T-helper 17 cell (primary cell): ENCODE measurements around the gene KLHL10. TPM values are rescaled to one million over a fixed set of nuclear protein-coding genes. Genes with fewer than 3 reads are reported as not detected.
"Not testable (repeated sequence)": the region's sequence is repeated elsewhere in the genome, so short reads cannot be mapped to it uniquely, and the experiment has no call there.

Experiments used
- ATAC-seq: fragments of 150-1000 bp; cut with Tn5 transposase; 2 replicates; pipeline ENCODE4 v1.10.0; 2021; ENCODE audit warnings: mild to moderate bottlenecking, moderate library complexity
- DNase-seq, 3 donors: peaks; one replicate each; pipeline versions ENCODE4 v3.0.0 to v3.0.0-alpha.2; 2020 to 2021
- H3K9me3 ChIP-seq: one replicate; pipeline ENCODE4 v1.7.0; 2013; ENCODE audit warnings: low read length, mild to moderate bottlenecking; ENCODE audit not compliant: control insufficient read depth, poor library complexity, severe bottlenecking
- H3K27ac Mint-ChIP-seq: one replicate; pipeline ENCODE4 v1.8.0; 2022; ENCODE audit warnings: mild to moderate bottlenecking, moderate library complexity, mixed read lengths
- H3K27me3 Mint-ChIP-seq: one replicate; pipeline ENCODE4 v1.8.0; 2022; ENCODE audit warnings: mixed read lengths
- H3K36me3 Mint-ChIP-seq: one replicate; pipeline ENCODE4 v1.8.0; 2022; ENCODE audit warnings: low read depth, mixed read lengths
- H3K4me1 Mint-ChIP-seq: one replicate; pipeline ENCODE4 v1.8.0; 2022; ENCODE audit warnings: mild to moderate bottlenecking, mixed read lengths
- H3K4me3 Mint-ChIP-seq: one replicate; pipeline ENCODE4 v1.8.0; 2022; ENCODE audit warnings: mild to moderate bottlenecking, moderate library complexity, mixed read lengths
- total RNA-seq, 4 donors: library from RNA in 2 of 4; stranded (reverse) in 2 of 4; gene quantifications; one replicate each; pipeline ENCODE4 v1.2.3 and lab custom pipeline; 2022 to 2026

KLHL10 gene
- total RNA-seq, 2 donors from 2014 or later, result not detected

DNA sequence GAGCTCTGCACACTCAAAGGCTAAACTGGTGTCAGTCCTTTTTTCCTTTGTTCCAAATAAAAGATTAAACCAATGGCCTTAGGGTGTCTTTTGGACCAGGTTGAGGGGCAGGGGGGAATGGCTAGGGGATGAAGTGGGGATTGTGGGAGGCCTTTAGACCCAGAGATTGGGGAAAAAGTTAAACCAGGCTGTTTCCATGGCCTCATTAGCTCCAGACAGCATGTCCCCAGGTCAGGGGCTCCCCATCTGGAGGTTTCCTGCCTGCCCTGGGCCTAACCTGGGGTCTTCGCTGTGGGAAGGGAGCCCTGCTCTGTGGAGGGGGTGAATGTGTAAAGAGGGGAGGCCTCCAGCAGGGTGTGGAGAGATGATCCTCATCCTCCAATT, 14.5 kb upstream of the KLHL10 start:
- Mint-ChIP-seq H3K36me3 (no peaks in the 10 kb centered on the region), H3K4me3 (no peak overlapping the region), H3K27me3 (no peaks in the 10 kb centered on the region), H3K27ac (no peak overlapping the region), H3K4me1 (peaks cover 3% of the 10 kb centered on the region)
- ATAC-seq (no peak), DNase-seq (no peak)
- H3K9me3 ChIP-seq, result no peaks in the 10 kb centered on the region

DNA sequence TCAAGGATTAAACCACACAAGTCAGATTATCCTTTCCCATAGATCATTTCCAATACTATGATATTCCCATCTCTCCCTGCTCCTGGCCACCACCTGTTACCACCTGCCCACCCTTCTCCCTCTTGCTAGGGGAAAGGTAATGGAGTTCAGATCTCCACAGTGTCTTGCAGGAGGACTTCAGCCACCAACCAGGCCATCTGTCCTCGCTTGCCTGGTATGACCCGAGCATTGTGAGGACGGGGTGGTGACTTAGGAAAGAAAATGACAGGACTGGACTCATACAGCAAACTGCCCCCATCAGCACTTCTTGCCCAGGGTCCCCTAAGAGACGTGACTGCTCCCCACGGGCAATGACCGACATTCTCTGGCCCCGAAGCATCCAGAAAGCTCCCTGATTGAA, 14.0 kb upstream of the KLHL10 start:
- Mint-ChIP-seq H3K36me3 (no peaks in the 10 kb centered on the region), H3K4me3 (no peak overlapping the region), H3K27me3 (no peaks in the 10 kb centered on the region), H3K4me1 (peaks cover 3% of the 10 kb centered on the region), H3K27ac (no peak overlapping the region)
- ATAC-seq (no peak), DNase-seq (no peak)
- H3K9me3 ChIP-seq, result no peaks in the 10 kb centered on the region

GRCh38 chr17:41824086-41824485, 13.5 kb upstream of the KLHL10 start:
- DNase-seq, result no peak
- Mint-ChIP-seq H3K4me1 (peaks cover 3% of the 10 kb centered on the region), H3K36me3 (no peaks in the 10 kb centered on the region), H3K27me3 (no peaks in the 10 kb centered on the region), H3K4me3 (no peak overlapping the region), H3K27ac (no peak overlapping the region)
- no peaks in the 10 kb centered on the region for H3K9me3 ChIP-seq
- no peak for ATAC-seq

DNA sequence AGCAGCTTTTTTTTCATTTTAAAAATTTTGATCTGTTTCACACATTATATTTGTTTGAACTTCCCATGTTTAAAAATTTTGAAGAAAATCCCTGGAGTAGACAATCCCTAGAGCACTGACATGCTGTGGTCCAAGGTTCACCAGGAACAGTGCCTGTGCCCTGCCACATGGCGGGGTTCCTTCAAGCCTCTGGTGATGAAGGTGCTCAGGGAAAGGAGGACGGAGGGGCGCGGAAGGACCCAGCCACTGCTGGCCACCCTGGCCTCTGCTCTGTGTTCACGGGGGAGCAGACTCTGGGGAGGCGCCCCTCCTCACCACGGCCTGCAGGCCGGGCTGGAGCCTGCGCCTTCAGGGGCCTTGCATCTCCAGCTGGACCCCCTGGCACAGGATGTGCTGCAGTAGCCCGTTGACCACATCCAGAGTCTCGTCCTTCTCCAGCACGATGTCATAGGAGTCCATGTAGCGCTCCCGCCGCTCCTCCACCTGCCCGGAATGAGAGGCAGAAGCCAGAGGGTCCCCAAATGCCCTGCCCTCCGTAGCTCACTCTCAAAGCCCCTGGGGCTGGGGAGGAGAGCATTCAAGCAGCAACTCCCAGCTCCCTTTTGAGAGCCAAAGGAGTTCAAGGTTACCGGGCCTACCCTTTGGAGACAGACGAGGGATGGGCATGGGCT, 12.3 kb upstream of the KLHL10 start:
- Mint-ChIP-seq H3K27ac (no peak overlapping the region), H3K4me1 (peaks cover 3% of the 10 kb centered on the region), H3K4me3 (no peak overlapping the region), H3K36me3 (peaks cover 2% of the 10 kb centered on the region), H3K27me3 (no peaks in the 10 kb centered on the region)
- ATAC-seq (no peak), DNase-seq (no peak)
- no peaks in the 10 kb centered on the region for H3K9me3 ChIP-seq

DNA sequence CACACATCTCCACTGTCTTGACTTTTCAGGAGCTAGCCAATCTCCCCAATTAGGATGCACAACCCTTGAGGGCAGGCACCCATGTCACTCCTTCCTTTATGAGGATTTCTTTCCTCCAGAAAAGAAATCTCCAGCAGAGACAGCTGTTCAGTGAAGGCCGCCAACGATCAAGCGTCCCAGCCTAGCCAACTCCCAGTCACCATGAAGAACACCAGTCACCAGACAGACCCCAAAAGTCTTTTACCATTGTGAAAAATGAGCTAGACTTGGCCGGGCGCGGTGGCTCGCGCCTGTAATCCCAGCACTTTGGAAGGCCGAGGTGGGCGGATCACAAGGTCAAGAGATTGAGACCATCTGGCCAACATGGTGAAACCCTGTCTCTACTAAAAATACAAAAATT, 7.7 kb upstream of the KLHL10 start:
- H3K9me3 ChIP-seq, H3K4me3 Mint-ChIP-seq, DNase-seq, H3K27ac Mint-ChIP-seq, ATAC-seq, H3K36me3 Mint-ChIP-seq, H3K27me3 Mint-ChIP-seq, H3K4me1 Mint-ChIP-seq: not testable (repeated sequence)

- H3K27me3 Mint-ChIP-seq, result no peaks in the 10 kb centered on the region
- H3K9me3 ChIP-seq, result no peaks in the 10 kb centered on the region
- H3K4me3 Mint-ChIP-seq, result peak overlapping the region; percentile 89
- no peaks in the 10 kb centered on the region for H3K36me3 Mint-ChIP-seq
- H3K4me1 Mint-ChIP-seq, result peaks cover 11% of the 10 kb centered on the region
- ATAC-seq, result peak; percentile 27
- DNase-seq, result no peak
- H3K27ac Mint-ChIP-seq, result peak overlapping the region; percentile 47
Observed at GRCh38 chr17:41835214-41835799, 2.3 kb upstream of the KLHL10 start.

DNA sequence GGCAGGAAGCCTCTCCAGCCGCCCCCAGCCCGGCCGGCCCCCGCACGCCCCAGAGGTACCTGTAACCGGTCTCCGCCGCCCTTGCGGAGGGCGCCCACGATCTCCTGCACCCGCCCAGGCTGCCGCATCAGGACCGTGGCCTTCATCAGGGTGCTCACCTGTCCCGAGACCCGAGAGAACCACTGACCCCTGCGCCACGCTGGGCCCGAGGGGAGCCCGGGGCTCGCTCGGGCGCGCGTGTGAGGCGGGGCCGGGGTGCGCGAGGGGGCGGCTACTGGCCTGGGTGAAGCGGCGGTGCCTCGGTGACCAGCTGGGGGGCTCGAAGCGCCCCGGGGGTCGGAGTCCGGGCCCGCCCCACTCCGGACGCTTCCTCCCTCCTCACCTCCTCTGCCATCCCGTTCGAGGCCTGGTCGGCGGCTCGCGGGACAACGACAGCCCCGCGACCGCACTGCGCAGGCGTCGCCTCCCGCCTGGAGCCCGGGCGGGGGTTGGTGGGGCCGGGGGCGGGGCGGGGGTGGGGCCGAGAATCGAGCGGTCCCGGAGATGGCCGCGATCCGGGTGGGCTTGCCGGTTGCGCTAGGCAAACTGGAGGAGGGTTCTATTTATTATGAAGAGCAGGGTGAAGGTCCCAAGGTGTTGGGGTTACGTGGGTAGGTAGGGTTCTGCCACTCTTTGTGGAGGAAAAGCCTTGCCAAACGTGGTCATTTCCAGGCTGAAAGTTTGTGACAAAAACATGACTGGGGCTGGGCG, 1.6 kb upstream of the KLHL10 start, which contains the start of gene NT5C3B:
NT5C3B (minus strand) TSS at position 433 of the 750 bp plus-strand sequence; CDS start at position 394, 39 bp downstream.
- no peaks in the 10 kb centered on the region for H3K36me3 Mint-ChIP-seq
- H3K4me1 Mint-ChIP-seq, result peaks cover 11% of the 10 kb centered on the region
- no peaks in the 10 kb centered on the region for H3K9me3 ChIP-seq
- H3K27me3 Mint-ChIP-seq, result no peaks in the 10 kb centered on the region
- DNase-seq, result peak; percentile 22 to 50 (median 41)
- H3K4me3 Mint-ChIP-seq, result peak within 1 kb of the TSS; percentile 89
- peak; percentile 87 for ATAC-seq
- H3K27ac Mint-ChIP-seq, result peak within 1 kb of the TSS; percentile 47

DNA sequence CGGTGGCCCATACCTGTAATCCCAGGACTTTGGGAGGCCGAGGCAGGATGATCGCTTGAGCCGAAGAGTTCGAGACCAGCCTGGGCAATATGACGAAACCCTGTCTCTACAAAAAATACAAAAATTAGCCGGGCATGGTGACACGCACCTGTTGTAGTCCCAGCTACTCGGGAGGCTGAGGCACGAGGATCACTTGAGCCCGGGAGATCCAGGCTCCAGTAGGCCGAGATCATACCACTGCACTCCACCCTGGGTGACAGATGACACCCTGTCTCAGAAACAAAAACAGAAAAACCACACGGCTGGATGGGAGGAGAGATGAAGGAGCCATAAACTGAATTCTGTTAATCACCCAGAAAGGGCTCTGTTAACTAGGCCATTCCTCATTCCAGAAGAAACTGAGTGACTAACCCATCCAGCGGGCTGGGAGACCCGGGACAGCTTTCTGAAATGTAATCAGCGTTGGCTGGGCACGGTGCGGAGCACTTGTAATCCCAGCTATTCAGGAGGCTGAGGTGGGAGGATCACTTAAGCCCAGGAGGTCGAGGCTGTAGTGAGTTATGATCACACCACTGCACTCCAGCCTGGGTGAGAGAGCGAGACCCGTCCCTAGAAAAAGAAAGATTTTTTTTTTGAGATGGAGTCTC, 952 bp upstream of the KLHL10 start:
- DNase-seq (no peak), ATAC-seq (peak; percentile 7)
- no peak overlapping the region for H3K27ac Mint-ChIP-seq
- H3K36me3 Mint-ChIP-seq, result no peaks in the 10 kb centered on the region
- no peaks in the 10 kb centered on the region for H3K27me3 Mint-ChIP-seq
- no peaks in the 10 kb centered on the region for H3K9me3 ChIP-seq
- H3K4me3 Mint-ChIP-seq, result peak overlapping the region; percentile 89
- H3K4me1 Mint-ChIP-seq, result peaks cover 11% of the 10 kb centered on the region

- not testable (repeated sequence) for ATAC-seq, H3K9me3 ChIP-seq, H3K36me3 Mint-ChIP-seq, H3K27me3 Mint-ChIP-seq, H3K27ac Mint-ChIP-seq, DNase-seq, H3K4me3 Mint-ChIP-seq
- peaks cover 11% of the 10 kb centered on the region for H3K4me1 Mint-ChIP-seq
Observed at GRCh38 chr17:41839448-41839847, 1.8 kb downstream of the KLHL10 start.

- H3K4me3 Mint-ChIP-seq, H3K27me3 Mint-ChIP-seq, ATAC-seq, H3K4me1 Mint-ChIP-seq, H3K9me3 ChIP-seq, H3K36me3 Mint-ChIP-seq, DNase-seq, H3K27ac Mint-ChIP-seq: not testable (repeated sequence)
Observed at GRCh38 chr17:41840781-41841180, 3.2 kb downstream of the KLHL10 start.

DNA sequence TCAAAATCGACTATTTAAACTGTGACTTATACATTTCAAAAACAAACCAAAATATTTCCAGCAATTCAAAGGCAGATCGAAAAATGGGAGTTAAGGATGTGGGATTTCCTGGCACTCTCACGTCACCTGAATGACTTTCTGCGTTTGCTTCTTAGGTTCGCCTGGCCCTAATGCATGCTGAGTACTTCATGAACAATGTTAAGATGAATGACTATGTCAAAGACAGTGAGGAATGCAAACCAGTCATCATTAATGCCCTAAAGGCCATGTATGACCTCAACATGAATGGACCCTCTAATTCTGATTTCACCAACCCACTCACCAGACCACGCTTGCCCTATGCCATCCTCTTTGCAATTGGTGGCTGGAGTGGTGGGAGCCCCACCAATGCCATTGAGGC, 7.3 kb downstream of the KLHL10 start:
- no peaks in the 10 kb centered on the region for H3K9me3 ChIP-seq
- DNase-seq, result no peak
- Mint-ChIP-seq H3K4me3 (no peak overlapping the region), H3K36me3 (no peaks in the 10 kb centered on the region), H3K4me1 (peaks cover 7% of the 10 kb centered on the region), H3K27me3 (no peaks in the 10 kb centered on the region), H3K27ac (no peak overlapping the region)
- ATAC-seq, result no peak

GRCh38 chr17:41848788-41849187, 11.2 kb downstream of the KLHL10 start:
- no peaks in the 10 kb centered on the region for H3K9me3 ChIP-seq
- no peaks in the 10 kb centered on the region for H3K27me3 Mint-ChIP-seq
- H3K27ac Mint-ChIP-seq, result no peak overlapping the region
- H3K4me3 Mint-ChIP-seq, result no peak overlapping the region
- H3K4me1 Mint-ChIP-seq, result peaks cover 15% of the 10 kb centered on the region
- H3K36me3 Mint-ChIP-seq, result no peaks in the 10 kb centered on the region
- DNase-seq, result no peak
- ATAC-seq, result no peak

DNA sequence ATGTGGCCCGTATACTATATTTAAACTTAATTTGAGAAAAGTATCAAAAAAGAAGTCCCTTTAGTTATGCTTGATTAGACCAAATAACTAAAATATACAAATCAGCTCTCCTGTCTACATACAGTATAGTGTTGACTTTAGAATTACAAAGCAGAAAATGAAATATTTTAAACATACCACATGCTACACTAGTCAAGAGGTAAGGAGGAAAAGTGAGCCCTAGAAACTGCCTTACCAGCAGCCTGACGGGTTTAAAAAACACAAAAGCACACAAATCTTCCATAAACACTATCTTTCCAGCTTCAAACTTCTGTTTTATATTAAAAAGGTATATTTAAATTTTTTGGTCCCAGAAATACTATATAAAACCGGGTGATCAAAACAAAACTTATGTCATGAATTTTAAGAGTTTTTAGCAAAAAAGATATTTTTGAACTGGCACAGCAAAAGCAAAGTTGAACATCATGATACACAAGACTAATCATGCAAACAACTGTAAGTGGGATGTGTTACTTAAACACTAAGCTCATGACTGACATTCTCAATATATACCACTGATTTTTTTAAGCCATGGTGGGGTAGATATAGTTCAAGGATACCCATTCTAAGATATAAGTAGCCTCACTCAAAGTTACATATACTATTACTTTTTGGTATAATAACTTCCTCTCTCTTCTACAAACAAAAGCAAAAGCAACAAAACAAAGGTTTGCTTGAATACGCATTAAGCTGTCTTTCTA, 11.8 kb downstream of the KLHL10 start:
- ATAC-seq (no peak), DNase-seq (no peak)
- Mint-ChIP-seq H3K4me1 (peaks cover 15% of the 10 kb centered on the region), H3K4me3 (no peak overlapping the region), H3K36me3 (no peaks in the 10 kb centered on the region), H3K27me3 (no peaks in the 10 kb centered on the region), H3K27ac (peak overlapping the region; percentile 34)
- no peaks in the 10 kb centered on the region for H3K9me3 ChIP-seq
